Testis (tissue), 2 donors: Measurements from ENCODE around the gene ADD1.

Source experiments
- CTCF ChIP-seq, 3 experiments: fragments of 450-650 bp in 2 of 3; fragments of 200-600 bp in 1 of 3; sonication (generic) in 1 of 3; IDR thresholded peaks; one replicate each; pipeline ENCODE4 v1.5.1; 2016 to 2019; ENCODE audit warnings: antibody characterized with exemption in 3 of 3, mild to moderate bottlenecking in 2 of 3, moderate library complexity in 1 of 3
- POLR2A ChIP-seq: fragments of 450-650 bp; IDR thresholded peaks from one replicate; pipeline ENCODE4 v1.6.1; 2017; ENCODE audit warnings: antibody characterized with exemption, mild to moderate bottlenecking, moderate library complexity

- no peak for TF ChIP-seq CTCF (IDR thresholded peaks at IDR 0.05)
- no peak for TF ChIP-seq POLR2A
These were observed 23.2 kb upstream of the ADD1 start for GRCh38 chr4:2820216-2820982.
